Measurements from ENCODE around the gene TSSK2.
"Not testable (repeated sequence)": the region's sequence is repeated elsewhere in the genome, so short reads cannot be mapped to it uniquely, and the experiment has no call there.

The TSSK2 gene

GRCh38 chr22:19146215-19146968, 15.3 kb downstream of the TSSK2 start:
- no peak for DNase-seq

GRCh38 chr22:19147195-19147780, 16.2 kb downstream of the TSSK2 start:
- no peak for DNase-seq

GRCh38 chr22:19148417-19149046, 17.4 kb downstream of the TSSK2 start:
- DNase-seq, result no peak

- peak; percentile 43 for DNase-seq
These were observed 18.2 kb downstream of the TSSK2 start for GRCh38 chr22:19149047-19149883.

GRCh38 chr22:19149991-19150390, 18.9 kb downstream of the TSSK2 start, which contains the start of gene GSC2:
Gene GSC2, minus strand, starts transcription at chr22:19150292. Its CDS starts 9 bp downstream, at chr22:19150283.
- no peak for DNase-seq

GRCh38 chr22:19150482-19151328, 19.6 kb downstream of the TSSK2 start:
- no peak for DNase-seq

- no peak for DNase-seq
These were observed 20.5 kb downstream of the TSSK2 start for GRCh38 chr22:19151329-19152191.

GRCh38 chr22:19152942-19153883, 22.1 kb downstream of the TSSK2 start:
- no peak for DNase-seq

- DNase-seq, result not testable (repeated sequence)
These were observed 25.0 kb downstream of the TSSK2 start for GRCh38 chr22:19156109-19156508.

GRCh38 chr22:19158649-19159048, 27.5 kb downstream of the TSSK2 start:
- DNase-seq, result not testable (repeated sequence)

- DNase-seq, result no peak
These were observed 33.3 kb downstream of the TSSK2 start for GRCh38 chr22:19164425-19164824.

- no peak for DNase-seq
These were observed 35.3 kb downstream of the TSSK2 start for GRCh38 chr22:19166421-19166820.

GRCh38 chr22:19167106-19167869, 36.2 kb downstream of the TSSK2 start:
- DNase-seq, result no peak

- no peak for DNase-seq
These were observed 37.2 kb downstream of the TSSK2 start for GRCh38 chr22:19168088-19168890.

GRCh38 chr22:19169002-19169946, 38.2 kb downstream of the TSSK2 start:
- DNase-seq, result no peak

GRCh38 chr22:19169947-19170318, 38.8 kb downstream of the TSSK2 start:
- DNase-seq, result no peak
